SK-N-SH (cell line): ENCODE measurements around the gene RNF187. TPM values are rescaled to one million over a fixed set of nuclear protein-coding genes. Genes with fewer than 3 reads are reported as not detected.

Source experiments
- CTCF ChIA-PET: fragments of 300-600, 350-600 bp; formaldehyde crosslinking; extraction: SDS; loops from one replicate; lab custom pipeline; 2021; lab: Yijun Ruan, JAX
- POLR2A ChIA-PET: fragments of 350-600 bp; sonication (Branson Sonifier 250); formaldehyde crosslinking; extraction: SDS; loops from one replicate; lab custom pipeline; 2020; ENCODE audit warnings: antibody characterized with exemption, inconsistent platforms; lab: Yijun Ruan, JAX
- DNase-seq: peaks from one replicate; pipeline ENCODE4 v3.0.0; 2012
- H2AFZ ChIP-seq: fragments of 200-600 bp; sonication (generic); 2 replicates; pipeline ENCODE4 v1.8.1; 2016; ENCODE audit warnings: antibody characterized with exemption, mild to moderate bottlenecking, low read depth
- H3F3A ChIP-seq: fragments of 200-600 bp; sonication (generic); replicated peaks from 2 replicates; pipeline ENCODE3; 2016; ENCODE audit warnings: antibody characterized with exemption, mild to moderate bottlenecking; ENCODE audit not compliant: insufficient read depth
- H3K27ac ChIP-seq, 2 experiments: fragments of 200-500 bp in 1 of 2; fragments of 200-600 bp in 1 of 2; sonication (Bioruptor generic) in 1 of 2; sonication (generic), shearing (Covaris generic) in 1 of 2; 2 replicates each; pipeline versions ENCODE4 v1.5.1 to v1.6.1; 2014 to 2016; ENCODE audit warnings: low read depth in 2 of 2, inconsistent platforms in 1 of 2, low read length in 1 of 2, mild to moderate bottlenecking in 1 of 2, mixed read lengths in 1 of 2
- H3K27me3 ChIP-seq: fragments of 200-600 bp; sonication (generic), shearing (Covaris generic); 2 replicates; pipeline ENCODE4 v1.6.1; 2016; ENCODE audit warnings: mixed run types; ENCODE audit not compliant: insufficient read depth
- H3K36me3 ChIP-seq, 2 experiments: fragments of 200-500 bp in 1 of 2; fragments of 200-600 bp in 1 of 2; sonication (Bioruptor generic) in 1 of 2; sonication (generic) in 1 of 2; replicated peaks in 1 of 2; 2 replicates each; pipeline versions ENCODE3 to v1.5.1; 2014 to 2016; ENCODE audit warnings: low read length in 1 of 2, mild to moderate bottlenecking in 1 of 2; ENCODE audit not compliant: insufficient read depth in 2 of 2, control insufficient read depth in 1 of 2
- H3K4me1 ChIP-seq, 2 experiments: fragments of 200-500 bp in 1 of 2; fragments of 200-600 bp in 1 of 2; sonication (Bioruptor generic) in 1 of 2; sonication (generic), shearing (Covaris generic) in 1 of 2; 2 replicates each; pipeline versions ENCODE4 v1.5.1 to v1.6.1; 2014 to 2016; ENCODE audit warnings: low read depth in 1 of 2, low read length in 1 of 2, mixed run types in 1 of 2; ENCODE audit not compliant: insufficient read depth in 2 of 2, control insufficient read depth in 1 of 2
- H3K4me2 ChIP-seq: fragments of 200-600 bp; sonication (generic), shearing (Covaris generic); 2 replicates; pipeline ENCODE4 v1.6.1; 2017; ENCODE audit warnings: mixed run types
- H3K4me3 ChIP-seq, 2 experiments: fragments of 200-500 bp in 1 of 2; fragments of 200-600 bp in 1 of 2; sonication (Bioruptor generic) in 1 of 2; sonication (generic), shearing (Covaris generic) in 1 of 2; 2 replicates each; pipeline versions ENCODE4 v1.5.1 to v1.8.1; 2014 to 2016; ENCODE audit warnings: low read depth in 2 of 2, inconsistent platforms in 1 of 2, low read length in 1 of 2, mild to moderate bottlenecking in 1 of 2, mixed read lengths in 1 of 2, moderate library complexity in 1 of 2
- H3K79me2 ChIP-seq: fragments of 200-600 bp; sonication (generic); 2 replicates; pipeline ENCODE4 v1.8.1; 2017; ENCODE audit warnings: mild to moderate bottlenecking; ENCODE audit not compliant: insufficient read depth
- H3K9ac ChIP-seq: fragments of 200-600 bp; sonication (generic); 2 replicates; pipeline ENCODE4 v1.6.1; 2017; ENCODE audit warnings: mixed run types
- H3K9me2 ChIP-seq: fragments of 200-600 bp; sonication (generic); 2 replicates; pipeline ENCODE4 v1.6.1; 2017; ENCODE audit warnings: mixed run types
- H3K9me3 ChIP-seq: fragments of 200-600 bp; sonication (generic); 2 replicates; pipeline ENCODE4 v1.6.1; 2017; ENCODE audit warnings: mixed run types, mild to moderate bottlenecking, moderate library complexity
- H4K20me1 ChIP-seq: fragments of 200-600 bp; sonication (generic); 2 replicates; pipeline ENCODE4 v1.6.1; 2017; ENCODE audit warnings: mild to moderate bottlenecking, mixed run types; ENCODE audit not compliant: insufficient read depth
- CHD2 ChIP-seq: fragments of 150-350 bp; IDR thresholded peaks from 2 replicates; pipeline ENCODE4 v1.6.1; 2018; ENCODE audit warnings: low read length; ENCODE audit not compliant: partially characterized antibody
- ELF1 ChIP-seq: IDR thresholded peaks from 2 replicates; pipeline ENCODE4 v1.4.0; 2012
- EP300 ChIP-seq, 2 experiments: IDR thresholded peaks; 2 replicates each; pipeline versions ENCODE4 v1.4.0 to v1.6.1; 2012; ENCODE audit warnings: borderline replicate concordance in 1 of 2, low read depth in 1 of 2, low read length in 1 of 2
- EZH2phosphoT487 ChIP-seq: fragments of 200-600 bp; sonication (generic); IDR thresholded peaks from 2 replicates; pipeline ENCODE4 v1.6.1; 2017; ENCODE audit warnings: low read depth, mixed run types, mild to moderate bottlenecking, antibody characterized with exemption, moderate library complexity, borderline replicate concordance
- FOSL2 ChIP-seq: IDR thresholded peaks from 2 replicates; pipeline ENCODE4 v1.4.0; 2012; ENCODE audit warnings: low read depth, mild to moderate bottlenecking, moderate library complexity, borderline replicate concordance
- FOXJ3 ChIP-seq: sonication (generic); formaldehyde crosslinking; IDR thresholded peaks from 2 replicates; pipeline ENCODE4 v1.5.1; 2020; ENCODE audit warnings: mild to moderate bottlenecking, missing genetic modification reagents
- FOXM1 ChIP-seq: IDR thresholded peaks from 2 replicates; pipeline ENCODE4 v1.4.0; 2012; ENCODE audit warnings: low read depth, mild to moderate bottlenecking
- GABPA ChIP-seq: IDR thresholded peaks from 2 replicates; pipeline ENCODE4 v1.4.0; 2012; ENCODE audit warnings: low read depth, mild to moderate bottlenecking
- GATA2 ChIP-seq: sonication (generic); formaldehyde crosslinking; IDR thresholded peaks from 2 replicates; pipeline ENCODE4 v1.5.0; 2020; ENCODE audit warnings: mild to moderate bottlenecking, missing genetic modification reagents
- IRF3 ChIP-seq: fragments of 150-350 bp; IDR thresholded peaks from 2 replicates; pipeline ENCODE4 v1.6.1; 2016; ENCODE audit warnings: mild to moderate bottlenecking, low read depth, low read length
- JUND ChIP-seq: IDR thresholded peaks from 2 replicates; pipeline ENCODE4 v1.4.0; 2012
- MAX ChIP-seq: IDR thresholded peaks from 2 replicates; pipeline ENCODE4 v1.4.0; 2012; ENCODE audit warnings: low read depth
- MEF2A ChIP-seq: IDR thresholded peaks from 2 replicates; pipeline ENCODE4 v1.4.0; 2012; ENCODE audit warnings: low read depth, borderline replicate concordance
- MXI1 ChIP-seq: IDR thresholded peaks from 2 replicates; pipeline ENCODE4 v1.6.1; 2012; ENCODE audit warnings: mild to moderate bottlenecking, low read depth, low read length, improper control_type of control experiment
- NFIC ChIP-seq: IDR thresholded peaks from 2 replicates; pipeline ENCODE4 v1.4.0; 2012; ENCODE audit warnings: borderline replicate concordance
- PBX3 ChIP-seq: IDR thresholded peaks from 2 replicates; pipeline ENCODE4; 2012
- POLR2AphosphoS5 ChIP-seq: IDR thresholded peaks from 2 replicates; pipeline ENCODE4 v1.6.1; 2012; ENCODE audit warnings: low read depth, low read length
- RAD21 ChIP-seq: IDR thresholded peaks from 2 replicates; pipeline ENCODE4 v1.6.1; 2012; ENCODE audit warnings: mild to moderate bottlenecking, low read length
- RCOR1 ChIP-seq: fragments of 150-350 bp; IDR thresholded peaks from 2 replicates; pipeline ENCODE4 v1.6.1; 2017; ENCODE audit warnings: antibody characterized with exemption, low read length
- SIN3A ChIP-seq: IDR thresholded peaks from 2 replicates; pipeline ENCODE4 v1.6.1; 2012; ENCODE audit warnings: low read depth, mild to moderate bottlenecking, low read length, moderate library complexity, borderline replicate concordance
- SMC3 ChIP-seq: IDR thresholded peaks from 2 replicates; pipeline ENCODE4 v1.6.1; 2012; ENCODE audit warnings: low read depth, low read length, improper control_type of control experiment
- TEAD4 ChIP-seq: IDR thresholded peaks from 2 replicates; pipeline ENCODE4 v1.4.0; 2012; ENCODE audit warnings: mild to moderate bottlenecking, borderline replicate concordance; ENCODE audit not compliant: insufficient read depth
- WGBS: methylation state at CpG from one replicate; pipeline ENCODE4 v1.1.6; 2017; ENCODE audit warnings: low lambda C conversion rate; 5-methylcytosine and 5-hydroxymethylcytosine counted together
- polyA plus RNA-seq, 3 experiments: library from polyadenylated mRNA; depleted of rRNA; stranded (reverse); fragments of >200 nt; gene quantifications; 2 replicates each; pipeline ENCODE4 v1.2.3, GENCODE V29; 2012

Gene RNF187
- polyA plus RNA-seq, 1 of the 3 experiments (the other 2 are of a cell fraction): 71.1 TPM

- Histone ChIP-seq H3K9me3 (no peaks in the 10 kb centered on the region), H3K9ac (peak overlapping the region; percentile 15; the same call in 1 of the 2 replicates), H4K20me1 (no peaks in the 10 kb centered on the region), H3K4me2 (peak overlapping the region; percentile 86), H3K27me3 (no peaks in the 10 kb centered on the region), H3K79me2 (no peaks in the 10 kb centered on the region), H3K4me1 (peaks cover 0 to 21% of the 10 kb centered on the region in 2 experiments; a peak in 2 of 4 replicates), H3K27ac (no peak overlapping the region; a peak in 1 of 4 replicates), H3K9me2 (no peaks in the 10 kb centered on the region), H3K4me3 (peak overlapping the region; percentile 65 to 68; a peak in 3 of 4 replicates), H3K36me3 (no peaks in the 10 kb centered on the region), H3F3A (peaks cover 27% of the 10 kb centered on the region), H2AFZ (peak overlapping the region; percentile 92; the same call in 1 of the 2 replicates)
- 44% methylated on average over 7 of the region's 7 CpGs for WGBS
- POLR2A ChIA-PET: no interaction called here
- DNase-seq: no peak
- TF ChIP-seq PBX3 (no peak), GATA2 (no peak)
- CTCF ChIA-PET: interaction anchor here (1.1 to 1.2 kb wide), 3 partner anchors 9 to 133 kb away, joined by 3 read pairs; no protein-coding TSS in a partner anchor
Measured at GRCh38 chr1:228463009-228463558, 24.1 kb upstream of the RNF187 start.

GRCh38 chr1:228463559-228464455 lies 23.4 kb upstream of the RNF187 start:
- H3K9me2 ChIP-seq: no peaks in the 10 kb centered on the region
- peak overlapping the region; percentile 65 to 68 for H3K4me3 ChIP-seq
- CTCF ChIA-PET: interaction anchor here (0.9 to 1.9 kb wide), 6 partner anchors 8 to 250 kb away, joined by 3 to 10 read pairs (median 3); partner anchors contain the start of gene RNF187
- H3K79me2 ChIP-seq: no peaks in the 10 kb centered on the region
- WGBS: 3% methylated on average over 37 of the region's 56 CpGs
- no peaks in the 10 kb centered on the region for H4K20me1 ChIP-seq
- no peaks in the 10 kb centered on the region for H3K27me3 ChIP-seq
- peak overlapping the region in 1 of 2 experiments; percentile 69; a peak in 2 of 4 replicates for H3K27ac ChIP-seq
- POLR2A ChIA-PET: interaction anchor here (0.6 to 2.4 kb wide), 4 partner anchors 13 to 323 kb away, joined by 3 to 6 read pairs (median 4); partner anchors contain the start of gene TRIM11
- no peaks in the 10 kb centered on the region for H3K36me3 ChIP-seq
- no peaks in the 10 kb centered on the region for H3K9me3 ChIP-seq
- DNase-seq: peak; percentile 74
- H3K4me1 ChIP-seq: peaks cover 0 to 19% of the 10 kb centered on the region in 2 experiments; a peak in 2 of 4 replicates
- H2AFZ ChIP-seq: peak overlapping the region; percentile 92; the same call in 1 of the 2 replicates
- peak overlapping the region; percentile 15; the same call in 1 of the 2 replicates for H3K9ac ChIP-seq
- peaks cover 21% of the 10 kb centered on the region for H3F3A ChIP-seq
- peak overlapping the region; percentile 86 for H3K4me2 ChIP-seq
- TF ChIP-seq NFIC: 0 out of 2 replicates have a peak, but pooled peaks have one; percentile 8
- no peak for TF ChIP-seq FOXJ3
- no peak for TF ChIP-seq ELF1
- TF ChIP-seq EP300 (IDR thresholded peaks at IDR 0.05; ENCODE audit: borderline replicate concordance in 1 of 2, low read depth in 1 of 2, low read length in 1 of 2): no peak
- TF ChIP-seq CHD2: no peak
- TF ChIP-seq IRF3: no peak
- no peak for TF ChIP-seq SMC3
- no peak; the same call in 1 of the 2 replicates for TF ChIP-seq GABPA
- no peak for TF ChIP-seq FOSL2
- no peak for TF ChIP-seq EZH2phosphoT487
- TF ChIP-seq MXI1: peak; percentile 44; the same call in 1 of the 2 replicates
- no peak for TF ChIP-seq JUND
- no peak for TF ChIP-seq RAD21
- TF ChIP-seq FOXM1: no peak
- TF ChIP-seq RCOR1: 0 out of 2 replicates have a peak, but pooled peaks have one; percentile 13
- peak; percentile 40; the same call in 1 of the 2 replicates for TF ChIP-seq MAX
- peak; percentile 40; the same call in 1 of the 2 replicates for TF ChIP-seq GATA2
- no peak for TF ChIP-seq SIN3A
- no peak for TF ChIP-seq MEF2A
- no peak for TF ChIP-seq POLR2AphosphoS5
- TF ChIP-seq TEAD4: no peak
